GM19463 (cell line): Measurements from ENCODE around the gene ITIH1.

Experiments used
- ATAC-seq: cut with Tn5 transposase; IDR thresholded peaks from one replicate; pipeline ENCODE4 v1.9.1; 2021; ENCODE audit warnings: mild to moderate bottlenecking, moderate library complexity; ENCODE audit not compliant: unreplicated experiment

Gene ITIH1

DNA sequence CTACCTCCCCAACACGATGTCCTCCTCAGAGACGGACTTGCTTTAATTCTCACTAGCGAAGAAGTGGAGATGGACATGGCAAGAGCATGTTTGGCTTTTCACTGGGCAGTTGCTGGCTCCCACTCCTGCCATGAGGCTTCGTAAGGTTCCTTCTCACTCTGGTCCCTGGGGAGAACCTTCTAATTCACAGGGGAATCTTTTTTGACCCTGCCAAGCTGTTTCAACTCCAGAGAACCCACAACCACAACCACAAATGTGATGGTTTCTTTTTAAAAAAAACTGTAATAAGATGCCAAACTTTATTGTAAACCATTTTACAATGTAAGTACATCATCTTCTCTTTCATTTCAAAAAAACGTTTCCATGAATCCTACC lies 59.1 kb downstream of the ITIH1 start:
- ATAC-seq, result no peak

GRCh38 chr3:52836986-52837385 lies 59.6 kb downstream of the ITIH1 start:
- no peak for ATAC-seq

- ATAC-seq, result no peak
These were observed 61.3 kb downstream of the ITIH1 start for GRCh38 chr3:52838561-52839267.

DNA sequence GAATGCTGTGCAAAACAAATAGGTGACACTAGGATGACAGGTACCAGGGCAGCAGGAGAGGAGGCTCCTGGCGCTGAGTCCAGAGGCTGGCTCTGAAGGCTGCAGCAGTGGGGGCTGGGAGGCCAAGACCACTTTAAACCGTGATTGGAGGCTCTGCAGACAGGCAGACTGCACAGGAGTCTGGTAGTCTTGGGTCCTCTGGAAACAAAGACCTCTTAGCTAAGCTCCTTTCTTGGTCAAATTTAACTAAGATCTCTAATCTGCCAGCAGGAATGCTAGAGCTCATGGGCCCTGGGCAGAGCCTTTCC lies 61.8 kb downstream of the ITIH1 start:
- no peak for ATAC-seq

DNA sequence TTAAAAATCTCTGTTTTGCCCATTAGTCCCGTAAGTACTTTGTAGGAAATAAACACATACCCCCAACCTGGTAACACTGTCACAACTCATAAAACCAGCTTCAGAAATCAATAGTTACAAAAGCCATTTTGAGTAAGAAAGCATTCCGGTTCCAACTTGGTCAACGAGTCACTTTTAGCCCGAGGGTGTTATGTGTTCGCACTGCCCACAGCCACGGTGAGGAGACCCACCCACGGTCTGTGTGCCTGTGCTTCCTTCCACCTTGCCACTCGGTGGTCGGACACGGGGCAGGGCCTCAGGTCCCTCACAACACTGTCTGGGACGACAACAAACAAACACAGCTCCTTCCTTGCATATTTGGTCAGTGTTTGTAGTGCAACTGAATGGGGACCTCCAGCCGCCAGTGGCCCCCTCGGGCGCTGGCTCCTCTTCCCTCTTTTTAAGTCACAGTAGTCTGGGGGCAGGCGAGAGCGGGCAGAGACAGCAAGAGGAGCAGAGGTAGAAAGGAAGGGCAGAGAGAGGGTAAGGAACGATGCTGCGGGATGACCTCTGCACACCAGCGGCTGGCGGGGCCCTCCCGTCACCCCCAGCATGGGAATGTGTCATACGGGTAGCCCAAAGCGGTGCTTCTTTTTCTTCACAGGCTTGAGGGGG lies 62.6 kb downstream of the ITIH1 start:
- no peak for ATAC-seq

DNA sequence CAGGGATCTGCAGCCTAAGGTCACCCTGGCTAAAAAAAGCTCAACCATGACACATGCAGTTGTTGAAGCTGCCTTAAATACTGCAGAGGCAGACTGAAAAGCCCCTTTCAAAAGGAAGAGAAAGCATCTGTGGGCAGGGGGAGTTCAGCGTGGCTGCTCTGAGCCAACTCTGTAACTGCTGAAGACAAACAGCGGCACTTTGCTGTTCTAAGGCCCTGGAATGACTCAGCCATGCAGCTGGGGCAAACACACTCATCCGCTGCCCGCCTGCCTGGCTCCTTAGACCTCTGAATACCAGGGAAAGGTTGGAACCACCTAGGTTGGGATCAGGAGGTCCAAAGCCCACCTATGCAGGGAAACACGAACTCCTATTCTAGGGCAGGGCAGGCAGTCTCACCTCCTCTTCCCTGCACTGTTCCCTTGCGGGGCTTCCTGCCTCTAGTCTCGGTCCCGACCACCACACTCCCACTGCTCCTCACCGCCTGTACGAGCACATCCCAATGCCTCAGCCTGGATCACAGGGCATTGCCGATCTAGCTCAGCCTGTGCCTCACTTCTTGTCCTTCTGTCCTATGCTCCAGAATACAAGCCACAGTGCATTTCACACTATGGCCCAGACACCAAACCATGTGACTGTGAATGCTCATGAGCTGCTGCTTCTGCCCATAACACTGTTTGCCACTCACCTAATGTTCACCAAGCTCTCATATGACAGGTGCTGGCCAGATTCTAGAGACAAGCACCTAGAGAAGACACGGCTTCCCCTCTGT lies 64.0 kb downstream of the ITIH1 start:
- peak; percentile 45 for ATAC-seq
